Measurements from ENCODE around the gene DOK7.
"Not testable (repeated sequence)": the region's sequence is repeated elsewhere in the genome, so short reads cannot be mapped to it uniquely, and the experiment has no call there.

Gene DOK7

DNA sequence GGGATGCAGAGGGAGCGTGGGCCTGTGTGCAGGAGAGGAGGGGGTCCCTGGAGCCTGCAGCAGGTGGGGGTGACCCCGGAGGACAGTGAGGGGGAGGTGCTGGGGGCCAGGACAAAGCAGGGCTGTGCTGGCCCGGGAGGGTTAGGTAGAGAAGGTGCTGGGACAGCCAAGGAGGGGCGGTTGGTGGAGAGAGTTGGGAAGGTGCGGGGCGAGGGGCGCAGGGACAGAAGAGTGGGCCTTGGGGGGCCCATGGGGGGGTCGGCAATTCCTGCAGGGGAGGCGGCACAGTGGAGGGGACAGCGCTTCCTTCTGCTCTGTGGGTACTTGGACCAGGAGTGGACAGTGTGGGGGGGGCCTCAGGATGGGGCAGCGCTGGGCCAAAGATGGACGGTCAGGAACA, 36.6 kb downstream of the DOK7 start:
- DNase-seq (ENCODE audit: extremely low read depth in 1 of 2, low read depth in 1 of 2) = no peak

DNA sequence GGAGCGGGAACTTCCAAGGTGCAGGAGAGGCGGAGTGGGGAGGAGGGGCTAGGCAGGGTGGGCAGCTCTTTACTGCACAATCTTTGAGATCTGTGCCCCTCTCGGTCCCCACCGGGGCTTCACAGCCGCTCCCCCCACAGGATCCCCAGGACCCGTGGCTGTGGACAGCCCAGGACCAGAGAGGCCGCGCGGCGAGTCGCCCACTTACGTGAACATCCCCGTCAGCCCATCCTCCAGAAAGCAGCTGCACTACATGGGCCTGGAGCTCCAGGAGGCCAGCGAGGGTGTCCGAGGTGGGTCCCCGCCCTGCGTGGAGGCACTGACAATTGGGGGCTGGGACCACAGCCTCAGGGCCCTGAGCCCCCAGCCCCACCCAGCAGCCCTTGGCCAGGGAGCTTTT, 37.0 kb downstream of the DOK7 start:
- DNase-seq (ENCODE audit: extremely low read depth in 1 of 2, low read depth in 1 of 2) = no peak

DNA sequence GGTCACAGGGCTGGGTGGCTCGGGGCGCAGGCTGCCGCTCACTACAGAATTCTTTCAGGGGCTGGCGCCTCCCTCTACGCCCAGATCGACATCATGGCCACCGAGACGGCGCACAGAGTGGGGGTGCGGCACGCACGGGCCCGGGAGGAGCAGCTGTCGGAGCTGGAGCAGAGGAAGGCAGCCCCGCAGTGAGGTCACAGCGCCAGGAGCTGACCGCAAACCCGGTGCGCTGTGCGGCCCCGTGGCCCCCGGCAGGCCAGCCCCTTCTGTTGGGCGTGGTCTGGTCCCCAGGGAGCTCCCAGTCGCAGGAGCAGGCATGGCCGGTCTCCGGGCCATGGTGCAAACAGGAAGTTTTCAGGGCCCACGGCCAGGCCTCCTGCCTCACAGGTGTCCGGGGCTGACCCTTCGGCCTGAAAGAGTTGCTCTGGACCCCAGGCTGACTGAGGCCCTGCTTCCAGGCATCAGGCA, 37.6 kb downstream of the DOK7 start:
- DNase-seq (ENCODE audit: extremely low read depth in 1 of 2, low read depth in 1 of 2) = no peak

DNA sequence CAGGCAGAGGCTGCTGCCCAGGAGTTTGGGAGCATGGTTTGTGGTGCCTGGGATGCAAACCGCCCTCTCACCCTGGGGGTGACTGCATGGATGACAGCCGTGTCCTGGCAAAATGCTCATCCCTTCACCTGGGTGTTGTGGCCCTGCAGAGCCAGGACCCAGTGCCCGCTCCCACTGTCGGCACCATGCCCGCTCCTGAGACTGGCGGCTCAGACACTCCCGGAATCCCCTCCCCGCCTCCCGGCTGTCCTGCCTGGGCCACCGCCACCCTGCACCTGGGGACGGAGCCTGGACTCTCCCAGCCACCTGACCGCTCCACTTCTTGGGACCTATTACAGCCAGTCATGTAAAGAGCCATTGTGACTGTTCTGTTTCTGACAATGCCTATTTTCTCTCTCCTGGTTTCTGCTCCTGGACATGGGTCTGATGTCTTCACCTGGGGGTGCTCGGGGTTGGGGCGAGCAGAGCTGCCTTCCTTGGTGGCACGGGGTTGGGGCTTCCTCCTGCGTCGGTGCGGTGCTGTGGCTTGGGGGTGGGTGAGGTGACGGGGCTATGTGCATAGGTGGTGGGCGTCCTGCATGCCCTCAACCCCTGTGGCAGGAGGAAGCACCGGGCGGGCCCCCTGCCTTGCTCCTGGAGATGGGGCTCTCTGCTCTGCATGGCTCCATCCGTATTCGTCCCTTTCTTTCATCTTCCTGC, 38.2 kb downstream of the DOK7 start:
- DNase-seq (ENCODE audit: extremely low read depth in 1 of 2, low read depth in 1 of 2) = no peak

DNA sequence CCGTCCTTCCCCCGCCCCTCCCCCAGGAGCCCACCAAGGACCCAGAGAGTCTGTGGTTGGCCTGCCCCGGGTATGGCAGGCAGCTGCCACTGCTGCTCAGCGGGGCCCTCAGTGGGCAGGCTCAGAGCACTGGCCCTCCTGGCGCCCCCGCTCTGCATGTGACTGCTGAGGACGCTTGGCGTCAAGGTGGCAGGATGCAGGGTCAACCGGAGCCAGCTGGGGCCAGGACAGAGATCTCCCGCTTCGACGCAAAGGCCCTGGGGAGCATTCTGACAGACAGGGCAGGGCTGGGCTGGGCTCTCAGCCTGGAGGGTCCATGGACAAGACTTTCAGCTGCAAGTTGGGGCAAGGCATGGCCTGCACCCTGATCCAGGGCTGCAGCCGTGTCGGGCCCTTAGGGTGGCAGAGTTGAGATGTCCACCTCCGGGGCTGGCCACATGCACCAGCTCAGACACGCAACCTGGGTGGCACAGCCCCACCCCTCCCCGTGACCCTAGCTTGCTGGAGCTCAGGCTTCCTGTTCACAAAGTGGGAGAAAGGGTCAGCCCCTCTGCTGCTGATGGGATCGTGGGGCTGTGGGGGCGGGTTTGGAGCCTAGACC, 38.8 kb downstream of the DOK7 start:
- no peak for DNase-seq (ENCODE audit: extremely low read depth in 1 of 2, low read depth in 1 of 2)

DNA sequence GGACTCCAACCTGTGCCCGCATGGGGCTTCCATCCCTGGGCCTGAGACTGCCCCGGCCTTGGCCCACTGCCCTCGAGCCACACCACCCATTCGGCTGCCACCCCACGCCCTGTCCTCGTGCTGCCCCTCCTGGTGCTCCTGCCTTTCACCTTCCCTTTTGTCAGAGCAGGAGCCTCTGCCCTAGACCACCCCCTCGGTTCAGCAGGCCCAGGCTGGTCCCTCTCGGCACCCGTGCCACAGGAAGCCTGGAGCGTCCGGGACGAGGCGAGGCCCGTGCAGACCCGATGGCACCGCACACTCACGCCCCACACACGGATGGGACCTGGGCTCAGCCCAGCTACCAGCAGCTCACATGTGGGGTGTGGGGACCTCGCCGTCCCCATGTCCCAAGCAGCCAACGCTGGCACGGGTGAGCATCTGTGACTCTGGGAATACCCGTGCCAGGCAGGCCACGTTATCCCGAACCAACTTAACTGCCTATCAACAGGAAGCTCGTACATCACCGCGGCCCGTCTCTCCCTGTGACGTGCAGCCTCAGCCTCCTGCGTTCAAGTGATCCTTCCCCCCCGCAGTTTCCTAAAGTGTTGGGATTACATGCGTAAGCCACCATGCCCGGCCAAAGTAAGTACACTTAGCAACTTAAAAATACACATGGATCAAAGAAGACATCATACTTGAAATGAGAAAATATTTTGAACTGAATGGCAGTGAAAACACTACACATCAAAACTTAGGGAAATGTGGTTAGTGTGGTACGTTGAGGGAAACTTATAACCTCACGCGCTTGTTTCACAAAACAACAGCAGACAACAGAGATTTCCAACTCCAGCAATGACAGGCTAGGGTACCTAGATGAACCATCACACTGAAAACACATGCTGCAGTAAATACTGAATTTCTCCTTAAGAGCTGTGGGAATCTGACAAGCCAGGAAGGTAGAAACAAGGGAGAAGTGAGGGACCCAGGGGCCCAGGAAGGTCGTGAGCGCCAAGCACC, 40.1 kb downstream of the DOK7 start:
- DNase-seq (ENCODE audit: extremely low read depth in 1 of 2, low read depth in 1 of 2) = no peak

DNA sequence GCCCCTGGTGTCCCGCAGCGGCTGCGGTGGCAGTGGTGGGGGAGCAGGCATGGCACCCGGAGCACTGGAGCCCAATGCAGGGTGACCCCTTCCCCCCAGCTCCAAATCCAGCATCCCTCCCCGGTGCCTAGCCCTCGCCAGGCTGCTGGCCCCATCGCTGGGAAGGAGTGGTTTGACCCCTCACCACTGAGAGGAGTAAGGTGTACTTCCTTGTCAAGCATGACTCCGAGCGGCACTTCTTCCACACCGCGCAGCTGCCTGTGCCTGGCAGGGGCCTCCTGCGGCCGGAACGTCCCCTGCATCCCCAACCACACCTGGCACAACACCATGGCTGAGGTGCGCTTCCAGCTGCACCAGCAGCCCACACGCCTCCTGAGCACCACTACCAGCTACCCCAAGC, 42.1 kb downstream of the DOK7 start:
- no peak for DNase-seq (ENCODE audit: extremely low read depth in 1 of 2, low read depth in 1 of 2)

DNA sequence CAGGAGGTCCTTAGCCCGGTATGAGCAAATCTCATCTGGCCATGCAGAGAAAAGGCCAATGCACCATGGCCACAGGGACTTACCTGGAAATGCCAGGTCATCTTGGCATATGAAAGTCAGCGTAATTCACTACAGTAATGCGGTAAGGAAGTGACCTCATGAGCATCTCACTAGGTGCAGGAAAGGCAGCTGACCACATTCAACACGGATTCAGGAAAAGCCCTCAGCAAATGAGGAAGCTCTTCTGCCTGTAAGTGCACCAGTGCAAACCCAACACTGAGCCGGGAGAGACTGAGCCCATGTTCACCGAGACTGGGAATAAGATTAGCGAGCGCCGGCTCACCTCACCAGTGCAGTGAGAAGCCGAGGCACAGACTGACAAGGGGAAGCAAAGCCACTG, 45.4 kb downstream of the DOK7 start:
- DNase-seq (ENCODE audit: extremely low read depth in 1 of 2, low read depth in 1 of 2) = no peak

DNA sequence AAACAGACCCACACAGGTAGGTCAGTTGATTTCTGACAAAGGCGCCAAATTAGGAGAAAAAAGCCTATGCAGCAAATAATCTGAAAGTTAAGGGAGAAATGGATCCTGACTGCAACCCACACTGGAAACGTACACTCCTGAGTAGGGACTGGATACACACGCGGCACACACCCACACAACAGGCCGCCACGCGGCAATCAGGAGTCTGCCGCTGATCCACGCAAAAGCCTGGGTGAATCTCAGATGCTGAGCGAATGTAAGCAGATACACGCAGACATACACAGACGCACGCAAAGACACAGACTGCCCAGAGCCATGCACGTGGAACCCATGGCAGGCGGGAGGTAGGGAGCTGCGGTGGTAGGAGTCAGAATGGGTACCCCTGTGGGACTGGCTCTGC, 47.4 kb downstream of the DOK7 start:
- no peak for DNase-seq (ENCODE audit: extremely low read depth in 1 of 2, low read depth in 1 of 2)

DNA sequence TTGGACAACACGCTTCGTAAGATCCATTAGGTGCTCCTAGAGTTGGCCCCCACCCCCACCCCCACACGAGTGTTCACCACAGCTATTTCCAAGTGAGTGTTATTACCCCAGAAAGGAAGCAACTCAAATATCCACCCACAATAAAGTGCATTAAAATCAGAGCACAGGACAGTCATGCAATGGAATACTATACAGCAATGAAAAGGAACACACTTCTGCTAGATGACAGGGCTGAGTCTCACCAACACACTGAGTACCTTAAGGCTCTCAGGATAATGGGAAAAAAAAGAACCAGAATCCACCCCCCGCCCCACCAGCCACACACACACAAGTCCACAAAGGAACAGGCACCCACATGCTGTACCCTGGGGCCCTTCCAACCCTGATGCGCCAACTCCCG, 48.1 kb downstream of the DOK7 start:
- DNase-seq (ENCODE audit: extremely low read depth in 1 of 2, low read depth in 1 of 2) = no peak

DNA sequence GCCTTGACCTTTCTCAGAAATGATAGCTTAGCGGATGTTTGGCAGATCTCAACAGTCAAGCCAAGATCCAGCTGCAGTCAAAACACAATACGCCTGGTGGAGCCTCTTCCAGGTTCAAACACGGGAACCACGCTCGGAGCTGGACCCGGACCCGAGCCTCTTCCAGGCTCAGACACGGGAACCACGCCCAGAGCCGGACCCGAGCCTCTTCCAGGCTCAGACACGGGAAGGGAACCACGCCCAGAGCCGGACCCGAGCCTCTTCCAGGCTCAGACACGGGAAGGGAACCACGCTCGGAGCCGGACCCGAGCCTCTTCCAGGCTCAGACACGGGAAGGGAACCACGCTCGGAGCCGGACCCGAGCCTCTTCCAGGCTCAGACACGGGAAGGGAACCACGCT, 48.5 kb downstream of the DOK7 start:
- DNase-seq (ENCODE audit: extremely low read depth in 1 of 2, low read depth in 1 of 2) = not testable (repeated sequence)

DNA sequence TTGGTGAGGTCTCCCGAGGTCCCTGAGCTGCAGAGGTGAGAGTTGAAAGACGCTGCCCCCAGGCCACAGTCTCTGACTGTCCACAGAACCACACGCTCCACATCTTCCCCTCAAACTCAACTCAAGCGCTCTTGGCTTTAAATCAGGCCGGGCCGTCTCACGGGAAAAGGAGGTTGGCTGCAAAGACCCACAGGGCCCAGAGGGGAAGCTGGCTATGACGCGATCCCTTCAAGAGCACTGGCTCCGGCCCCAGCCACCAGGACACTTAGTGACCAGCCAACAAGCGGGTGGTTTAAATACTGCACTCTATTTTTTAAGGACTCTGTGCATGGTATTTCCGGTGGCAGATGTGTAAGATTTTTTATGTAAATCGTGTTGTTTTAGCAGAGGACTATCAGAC, 49.2 kb downstream of the DOK7 start:
- no peak for DNase-seq (ENCODE audit: extremely low read depth in 1 of 2, low read depth in 1 of 2)

DNA sequence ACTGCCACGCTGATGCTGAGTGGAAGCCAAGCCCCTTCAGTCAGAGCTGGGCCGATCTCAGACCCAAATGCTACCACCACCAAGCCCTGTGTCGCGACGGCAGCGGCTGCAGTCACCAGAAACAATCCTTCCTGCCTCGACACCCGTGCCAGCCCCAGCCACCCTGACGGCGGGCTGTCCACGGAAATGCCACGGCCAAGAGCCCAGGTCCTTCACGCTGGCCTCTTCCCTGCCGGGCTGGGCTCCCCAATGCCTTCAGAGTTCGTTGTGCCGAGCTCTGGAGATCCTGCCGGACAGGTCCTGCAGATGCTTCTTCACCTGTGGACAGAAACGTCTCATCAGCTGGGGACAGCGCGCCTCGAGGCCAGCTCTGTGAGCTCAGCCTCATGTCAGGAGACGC, 49.6 kb downstream of the DOK7 start:
- no peak for DNase-seq (ENCODE audit: extremely low read depth in 1 of 2, low read depth in 1 of 2)

DNA sequence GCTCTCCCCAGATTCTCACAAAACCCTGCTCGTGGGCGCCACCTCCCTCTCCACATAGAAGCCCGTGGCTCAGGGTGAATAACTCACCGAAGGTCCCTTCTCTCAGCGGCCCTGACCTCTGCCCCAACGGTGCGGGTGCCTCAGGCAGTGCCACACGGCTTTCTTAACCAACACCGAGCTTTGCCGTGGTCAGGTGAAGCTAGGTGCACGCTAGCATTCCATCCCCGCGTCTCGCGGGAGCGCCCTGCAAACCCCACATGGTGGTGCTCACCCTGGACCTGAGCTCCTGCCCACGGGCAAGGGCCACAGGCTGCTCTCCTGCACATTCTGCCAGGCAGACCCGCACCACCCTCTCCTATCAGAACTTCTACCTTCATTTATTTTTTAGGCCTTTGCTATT, 50.7 kb downstream of the DOK7 start:
- DNase-seq (ENCODE audit: extremely low read depth in 1 of 2, low read depth in 1 of 2) = no peak

DNA sequence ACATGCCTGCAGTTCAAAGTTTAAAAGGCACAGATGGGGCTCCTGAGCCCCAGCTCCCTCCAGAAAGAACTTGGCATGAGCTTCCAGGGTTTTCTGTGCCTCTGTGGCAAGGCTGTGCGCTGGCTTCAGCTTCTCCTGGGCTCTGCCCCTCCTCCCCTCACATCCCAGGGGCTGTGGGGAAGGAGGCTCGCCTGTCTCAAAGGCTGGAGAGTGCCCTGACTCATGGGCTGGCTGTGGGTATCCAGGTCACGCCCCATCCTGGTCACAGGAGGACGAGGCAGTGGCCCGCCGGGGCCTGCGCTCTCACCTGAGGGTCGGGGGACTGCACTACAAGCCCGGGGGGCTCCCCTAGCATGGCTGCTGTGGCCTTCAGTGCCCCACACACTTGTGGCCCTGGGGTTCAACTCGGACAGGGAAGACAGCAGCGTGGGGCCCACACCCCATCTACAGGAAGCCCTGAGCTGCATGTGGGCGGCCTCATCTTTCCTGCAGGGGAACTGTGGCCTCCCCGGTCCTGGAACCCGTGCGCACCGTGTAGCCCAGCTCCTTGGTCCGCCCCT, 51.2 kb downstream of the DOK7 start:
- DNase-seq (ENCODE audit: extremely low read depth in 1 of 2, low read depth in 1 of 2) = no peak

DNA sequence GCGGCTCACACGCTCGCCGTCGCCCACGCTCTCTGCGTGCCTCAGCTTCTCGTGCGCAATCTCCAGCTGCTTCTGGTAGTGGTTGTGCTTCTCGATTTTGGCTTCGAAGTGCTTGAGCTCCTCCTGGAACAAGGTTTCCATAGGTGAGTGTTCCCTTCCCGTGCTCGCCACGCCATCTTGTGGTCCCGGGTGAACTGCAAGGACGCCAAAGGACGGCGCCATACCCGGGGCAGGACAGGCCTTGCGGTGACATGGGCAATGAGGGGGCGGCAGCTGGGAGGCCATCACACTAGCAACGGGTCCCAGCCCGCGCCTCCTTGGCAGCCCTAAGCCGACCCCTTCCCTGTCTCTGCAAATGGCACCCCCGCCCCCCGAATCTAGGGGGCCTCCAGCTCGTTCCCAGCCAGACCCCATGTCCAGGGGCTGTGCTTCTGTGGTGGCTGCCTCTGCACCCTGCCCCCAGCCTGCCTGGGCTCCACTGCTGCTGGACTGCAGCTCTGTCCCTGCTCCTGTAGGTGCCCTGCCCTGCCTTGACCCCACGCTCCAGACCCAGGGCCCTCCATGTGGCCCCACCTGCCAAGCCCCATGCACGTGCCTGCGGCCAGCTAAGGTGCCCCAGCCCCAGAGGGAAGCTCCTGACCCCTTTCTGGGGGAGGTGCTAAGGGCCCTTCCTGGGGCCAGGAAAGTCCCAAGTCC, 51.8 kb downstream of the DOK7 start:
- no peak for DNase-seq (ENCODE audit: extremely low read depth in 1 of 2, low read depth in 1 of 2)

DNA sequence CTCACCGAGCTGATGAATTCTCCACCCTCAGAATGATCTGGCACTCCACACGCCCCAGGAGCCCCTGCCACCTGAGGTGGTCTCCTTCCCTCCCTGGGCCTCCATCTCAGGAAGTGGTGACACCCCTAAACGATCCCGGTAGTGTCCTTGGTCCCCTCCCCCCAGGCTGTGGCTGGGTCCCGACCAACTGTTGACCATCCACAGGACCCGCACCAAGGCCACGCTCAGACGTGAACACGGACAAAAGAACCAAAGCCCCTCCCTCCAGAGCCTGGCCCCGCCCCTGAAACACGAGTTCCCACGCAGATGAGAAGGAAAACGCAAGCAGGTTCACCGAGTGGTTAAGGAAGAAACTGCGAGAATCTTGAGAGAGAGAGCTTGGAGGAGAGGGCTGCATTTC, 52.5 kb downstream of the DOK7 start:
- DNase-seq (ENCODE audit: extremely low read depth in 1 of 2, low read depth in 1 of 2) = no peak

DNA sequence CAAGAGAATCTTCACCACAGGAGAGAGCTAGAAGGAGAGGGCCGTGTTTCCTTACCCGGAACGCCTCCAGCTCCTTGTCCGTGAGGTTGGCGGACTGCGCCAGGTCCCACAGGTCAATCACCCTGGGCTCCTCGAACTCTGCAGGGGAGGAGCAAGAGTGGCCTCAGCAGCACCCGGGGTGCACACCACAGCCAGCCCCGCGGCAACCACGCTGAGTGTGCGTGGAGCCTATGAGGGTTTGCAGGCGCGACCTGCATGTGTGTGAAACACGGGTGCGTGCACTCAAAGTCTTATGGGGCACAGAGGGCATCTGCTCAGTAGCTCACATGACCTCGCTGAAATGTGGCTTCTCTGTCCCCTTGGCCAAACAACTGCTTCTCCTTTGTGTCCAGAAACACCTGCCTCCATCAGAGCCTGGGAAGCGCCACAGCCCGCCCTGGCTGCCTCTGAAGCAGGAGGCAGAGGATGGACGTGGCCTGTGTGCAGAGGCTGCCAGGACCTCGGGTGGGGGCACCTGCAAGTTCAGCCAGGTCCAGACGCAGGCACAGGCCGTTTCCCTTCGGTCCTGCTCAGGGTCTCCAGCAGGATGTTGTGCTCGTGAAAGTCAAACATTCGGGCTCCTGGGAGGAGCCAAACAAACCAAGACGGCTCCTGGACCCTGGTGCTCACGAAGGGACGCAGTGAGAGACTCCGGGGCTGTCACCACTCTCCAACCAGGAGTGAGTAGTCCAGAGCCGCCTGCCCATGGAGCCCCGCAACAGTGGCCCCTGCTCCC, 53.1 kb downstream of the DOK7 start:
- DNase-seq (ENCODE audit: extremely low read depth in 1 of 2, low read depth in 1 of 2) = no peak

DNA sequence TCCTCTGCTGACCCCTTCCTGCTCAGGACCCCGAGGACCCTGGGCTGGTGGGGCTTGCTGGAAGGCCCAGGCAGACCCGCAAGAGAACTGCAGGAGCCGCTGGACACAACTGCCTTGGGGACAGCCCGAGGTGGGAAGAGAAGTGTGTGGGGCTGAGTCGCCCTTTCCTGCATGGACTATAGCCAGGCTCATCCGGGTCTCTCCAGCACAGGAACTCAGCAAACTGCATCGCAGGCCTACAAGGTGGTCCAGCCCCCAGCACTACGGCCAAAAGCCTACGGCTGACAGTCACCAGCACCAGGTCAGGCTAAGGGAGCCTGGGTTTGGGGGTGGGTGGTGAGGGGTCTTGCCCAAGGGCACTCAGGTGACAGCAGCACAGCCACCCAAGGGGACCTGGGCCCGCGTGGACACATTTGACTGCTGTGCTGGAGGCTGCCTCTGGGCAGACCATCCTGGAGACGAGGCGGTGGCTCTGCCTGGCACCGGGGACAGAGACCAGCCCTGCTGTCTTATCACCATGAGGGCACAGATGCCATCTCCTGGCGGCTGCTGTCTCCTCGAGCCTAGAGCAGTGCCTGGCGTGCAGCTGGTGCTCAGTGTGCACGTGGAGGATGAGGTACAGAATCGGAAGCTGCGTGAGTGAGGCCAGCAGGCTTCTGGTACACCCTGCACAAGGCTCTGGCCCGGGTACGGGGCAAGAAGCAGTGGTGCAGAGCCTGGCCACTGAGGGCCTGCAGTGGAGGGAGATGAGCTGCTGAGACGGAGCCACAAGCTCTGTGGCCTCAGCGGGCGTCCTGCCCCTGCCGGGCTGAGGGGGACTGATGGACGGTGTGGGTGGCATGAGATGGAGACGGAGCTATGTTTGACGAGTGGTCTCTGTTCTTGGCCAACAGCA, 54.0 kb downstream of the DOK7 start:
- no peak for DNase-seq (ENCODE audit: extremely low read depth in 1 of 2, low read depth in 1 of 2)
